K562 (cell line): ENCODE results near the gene LILRA6. TPM values are rescaled to one million over a fixed set of nuclear protein-coding genes. Genes with fewer than 3 reads are reported as not detected.

ENCODE experiments used
- CC2D1A ChIP-seq: fragments of 450-650 bp; IDR thresholded peaks from 2 replicates; pipeline ENCODE4 v1.6.1; 2017; ENCODE audit warnings: mild to moderate bottlenecking
- CEBPB ChIP-seq: fragments of 450-650 bp; IDR thresholded peaks from 2 replicates; pipeline ENCODE4 v1.6.1; 2016; ENCODE audit warnings: missing genetic modification characterization, missing compliant biosample characterization
- KLF10 ChIP-seq: fragments of 250-450 bp; sonication (Bioruptor Pico); IDR thresholded peaks from 2 replicates; pipeline ENCODE4 v1.6.1; 2021; ENCODE audit warnings: matching md5 sums
- PRMT5 ChIP-seq: sonication (generic); formaldehyde crosslinking; IDR thresholded peaks from 2 replicates; pipeline ENCODE4 v1.5.0; 2020; ENCODE audit warnings: missing genetic modification reagents
- RBM17 ChIP-seq: fragments of 200-400 bp; formaldehyde crosslinking; IDR thresholded peaks from 2 replicates; pipeline ENCODE4 v1.6.1; 2017; ENCODE audit warnings: low read depth, mild to moderate bottlenecking, low read length, borderline replicate concordance
- SIX5 ChIP-seq, 2 experiments: IDR thresholded peaks; 2 replicates each; pipeline ENCODE4 v1.6.1; 2011; ENCODE audit warnings: low read length in 2 of 2, borderline replicate concordance in 1 of 2, low read depth in 1 of 2, mild to moderate bottlenecking in 1 of 2, moderate library complexity in 1 of 2; ENCODE audit not compliant: insufficient read depth in 1 of 2
- SOX6 ChIP-seq: fragments of 450-650 bp; IDR thresholded peaks from 2 replicates; pipeline ENCODE4 v1.6.1; 2014; ENCODE audit warnings: mild to moderate bottlenecking
- ZFX ChIP-seq: sonication (generic); formaldehyde crosslinking; IDR thresholded peaks from 2 replicates; pipeline ENCODE4 v1.8.0; 2022; ENCODE audit warnings: mild to moderate bottlenecking, missing genetic modification reagents, moderate library complexity
- ZNF197 ChIP-seq: fragments of 200-800 bp; sonication (Bioruptor generic); IDR thresholded peaks from 2 replicates; pipeline ENCODE4 v1.6.1; 2016; ENCODE audit warnings: low read depth, missing genetic modification characterization, missing compliant biosample characterization
- ZNF41 ChIP-seq: fragments of 250-450 bp; sonication (Bioruptor Pico); conservative IDR thresholded peaks from 2 replicates; pipeline ENCODE4 v1.4.0; 2020; ENCODE audit warnings: mild to moderate bottlenecking
- ZNF766 ChIP-seq: fragments of 200-800 bp; sonication (Bioruptor generic); conservative IDR thresholded peaks from 2 replicates; pipeline ENCODE4 v1.6.1; 2016; ENCODE audit warnings: missing genetic modification characterization, missing compliant biosample characterization
- polyA plus RNA-seq, 8 experiments: library from polyadenylated mRNA; depleted of rRNA in 4 of 8; stranded (reverse) in 5 of 8; unstranded in 3 of 8; fragments of >200 nt; fragmentation: Nextera tagmentation in 2 of 8; fragmentation: Illumina TruSeq in 1 of 8; extraction: Ambion mirVana in 2 of 8; extraction: Trizol in 1 of 8; gene quantifications; 2 replicates each; pipeline versions ENCODE4 v1.2.1 to v1.2.3, GENCODE V29; 2011 to 2014; ENCODE audit warnings: inconsistent platforms in 1 of 8, missing spikeins in 1 of 8
- total RNA-seq, 7 experiments: library from RNA; depleted of rRNA in 6 of 7; stranded (reverse); fragments of >200 nt in 6 of 7; fragmentation: Illumina TruSeq in 2 of 7; extraction: Trizol in 2 of 7; gene quantifications; 2 replicates each; pipeline versions ENCODE4 v1.2.1 to v1.2.3, GENCODE V29; 2011 to 2021; ENCODE audit warnings: low replicate concordance in 1 of 7
- TF ChIP-seq, protein P1 (sequence below): fragments of 200-600 bp; sonication (generic); IDR thresholded peaks from one replicate; pipeline ENCODE4 v1.6.1; 2012; ENCODE audit warnings: mild to moderate bottlenecking, low read depth, low read length, inconsistent platforms
- TF ChIP-seq, protein P2 (sequence below): fragments of 450-650 bp; IDR thresholded peaks from 2 replicates; pipeline ENCODE4 v1.6.1; 2018; ENCODE audit warnings: mild to moderate bottlenecking, low read depth; ENCODE audit not compliant: partially characterized antibody

The LILRA6 gene
- total and polyA plus RNA-seq, 9 of the 15 experiments (the other 6 are each of a cell fraction or from before 2014, with no cell fraction given): 0.03 TPM; not detected in 8

DNA sequence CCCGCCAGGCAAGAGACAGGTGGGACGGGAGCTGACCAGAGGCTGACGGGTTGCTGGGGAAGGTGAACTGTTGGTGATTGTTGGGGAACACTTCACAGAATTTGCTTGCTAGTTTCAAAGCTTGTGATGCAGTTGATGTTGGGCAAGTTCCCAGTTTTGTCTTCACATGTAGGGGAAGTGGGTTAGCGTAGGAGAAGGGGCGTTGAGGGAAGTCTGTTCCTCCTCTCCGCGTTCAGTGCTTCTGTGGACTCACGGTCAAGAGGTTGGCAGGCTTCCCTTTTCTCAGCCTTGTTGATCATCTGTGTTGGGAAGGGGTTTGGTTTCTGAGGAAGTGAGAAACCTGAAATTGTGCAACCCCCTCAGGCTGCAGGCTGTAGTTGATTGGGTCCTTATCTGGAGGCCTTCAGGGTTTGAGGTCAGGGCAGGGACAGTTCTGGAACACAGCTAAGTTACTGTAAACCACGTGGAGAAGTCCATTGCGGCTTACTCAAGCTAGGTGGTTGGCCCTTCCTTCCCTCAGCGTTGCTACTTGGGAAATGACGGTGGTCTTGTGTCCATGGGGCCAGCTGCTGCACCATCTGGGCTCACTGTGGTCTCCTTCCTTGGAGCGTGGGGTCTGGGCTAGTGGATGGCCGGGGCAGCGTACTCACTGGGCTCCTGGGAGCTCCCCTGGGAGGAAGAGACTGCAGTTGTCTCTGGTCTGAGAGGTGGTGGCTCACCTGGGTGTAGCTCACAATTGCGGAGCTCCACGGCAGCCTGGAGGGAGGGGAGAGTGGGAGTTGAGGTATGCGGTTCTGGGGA, 34.4 kb downstream of the LILRA6 start (continued):
- TF ChIP-seq CC2D1A (peak; percentile 64; the same call in 1 of the 2 replicates), SOX6 (peak; percentile 91), RBM17 (no peak), PRMT5 (CRISPR knock-in tag) (no peak), ZNF41 (CRISPR knock-in tag) (0 out of 2 replicates have a peak, but pooled peaks have one; percentile 22), KLF10 (CRISPR knock-in tag) (peak; percentile 12; the same call in 1 of the 2 replicates), ZFX (peak; percentile 84), CEBPB (peak; percentile 100), SIX5 (IDR thresholded peaks at IDR 0.05; ENCODE audit: borderline replicate concordance in 1 of 2, insufficient read depth in 1 of 2, low read depth in 1 of 2, low read length in 2 of 2) (no peak), ZNF766 (peak; percentile 99), ZNF197 (no peak)
- TF ChIP-seq, protein P1, sequence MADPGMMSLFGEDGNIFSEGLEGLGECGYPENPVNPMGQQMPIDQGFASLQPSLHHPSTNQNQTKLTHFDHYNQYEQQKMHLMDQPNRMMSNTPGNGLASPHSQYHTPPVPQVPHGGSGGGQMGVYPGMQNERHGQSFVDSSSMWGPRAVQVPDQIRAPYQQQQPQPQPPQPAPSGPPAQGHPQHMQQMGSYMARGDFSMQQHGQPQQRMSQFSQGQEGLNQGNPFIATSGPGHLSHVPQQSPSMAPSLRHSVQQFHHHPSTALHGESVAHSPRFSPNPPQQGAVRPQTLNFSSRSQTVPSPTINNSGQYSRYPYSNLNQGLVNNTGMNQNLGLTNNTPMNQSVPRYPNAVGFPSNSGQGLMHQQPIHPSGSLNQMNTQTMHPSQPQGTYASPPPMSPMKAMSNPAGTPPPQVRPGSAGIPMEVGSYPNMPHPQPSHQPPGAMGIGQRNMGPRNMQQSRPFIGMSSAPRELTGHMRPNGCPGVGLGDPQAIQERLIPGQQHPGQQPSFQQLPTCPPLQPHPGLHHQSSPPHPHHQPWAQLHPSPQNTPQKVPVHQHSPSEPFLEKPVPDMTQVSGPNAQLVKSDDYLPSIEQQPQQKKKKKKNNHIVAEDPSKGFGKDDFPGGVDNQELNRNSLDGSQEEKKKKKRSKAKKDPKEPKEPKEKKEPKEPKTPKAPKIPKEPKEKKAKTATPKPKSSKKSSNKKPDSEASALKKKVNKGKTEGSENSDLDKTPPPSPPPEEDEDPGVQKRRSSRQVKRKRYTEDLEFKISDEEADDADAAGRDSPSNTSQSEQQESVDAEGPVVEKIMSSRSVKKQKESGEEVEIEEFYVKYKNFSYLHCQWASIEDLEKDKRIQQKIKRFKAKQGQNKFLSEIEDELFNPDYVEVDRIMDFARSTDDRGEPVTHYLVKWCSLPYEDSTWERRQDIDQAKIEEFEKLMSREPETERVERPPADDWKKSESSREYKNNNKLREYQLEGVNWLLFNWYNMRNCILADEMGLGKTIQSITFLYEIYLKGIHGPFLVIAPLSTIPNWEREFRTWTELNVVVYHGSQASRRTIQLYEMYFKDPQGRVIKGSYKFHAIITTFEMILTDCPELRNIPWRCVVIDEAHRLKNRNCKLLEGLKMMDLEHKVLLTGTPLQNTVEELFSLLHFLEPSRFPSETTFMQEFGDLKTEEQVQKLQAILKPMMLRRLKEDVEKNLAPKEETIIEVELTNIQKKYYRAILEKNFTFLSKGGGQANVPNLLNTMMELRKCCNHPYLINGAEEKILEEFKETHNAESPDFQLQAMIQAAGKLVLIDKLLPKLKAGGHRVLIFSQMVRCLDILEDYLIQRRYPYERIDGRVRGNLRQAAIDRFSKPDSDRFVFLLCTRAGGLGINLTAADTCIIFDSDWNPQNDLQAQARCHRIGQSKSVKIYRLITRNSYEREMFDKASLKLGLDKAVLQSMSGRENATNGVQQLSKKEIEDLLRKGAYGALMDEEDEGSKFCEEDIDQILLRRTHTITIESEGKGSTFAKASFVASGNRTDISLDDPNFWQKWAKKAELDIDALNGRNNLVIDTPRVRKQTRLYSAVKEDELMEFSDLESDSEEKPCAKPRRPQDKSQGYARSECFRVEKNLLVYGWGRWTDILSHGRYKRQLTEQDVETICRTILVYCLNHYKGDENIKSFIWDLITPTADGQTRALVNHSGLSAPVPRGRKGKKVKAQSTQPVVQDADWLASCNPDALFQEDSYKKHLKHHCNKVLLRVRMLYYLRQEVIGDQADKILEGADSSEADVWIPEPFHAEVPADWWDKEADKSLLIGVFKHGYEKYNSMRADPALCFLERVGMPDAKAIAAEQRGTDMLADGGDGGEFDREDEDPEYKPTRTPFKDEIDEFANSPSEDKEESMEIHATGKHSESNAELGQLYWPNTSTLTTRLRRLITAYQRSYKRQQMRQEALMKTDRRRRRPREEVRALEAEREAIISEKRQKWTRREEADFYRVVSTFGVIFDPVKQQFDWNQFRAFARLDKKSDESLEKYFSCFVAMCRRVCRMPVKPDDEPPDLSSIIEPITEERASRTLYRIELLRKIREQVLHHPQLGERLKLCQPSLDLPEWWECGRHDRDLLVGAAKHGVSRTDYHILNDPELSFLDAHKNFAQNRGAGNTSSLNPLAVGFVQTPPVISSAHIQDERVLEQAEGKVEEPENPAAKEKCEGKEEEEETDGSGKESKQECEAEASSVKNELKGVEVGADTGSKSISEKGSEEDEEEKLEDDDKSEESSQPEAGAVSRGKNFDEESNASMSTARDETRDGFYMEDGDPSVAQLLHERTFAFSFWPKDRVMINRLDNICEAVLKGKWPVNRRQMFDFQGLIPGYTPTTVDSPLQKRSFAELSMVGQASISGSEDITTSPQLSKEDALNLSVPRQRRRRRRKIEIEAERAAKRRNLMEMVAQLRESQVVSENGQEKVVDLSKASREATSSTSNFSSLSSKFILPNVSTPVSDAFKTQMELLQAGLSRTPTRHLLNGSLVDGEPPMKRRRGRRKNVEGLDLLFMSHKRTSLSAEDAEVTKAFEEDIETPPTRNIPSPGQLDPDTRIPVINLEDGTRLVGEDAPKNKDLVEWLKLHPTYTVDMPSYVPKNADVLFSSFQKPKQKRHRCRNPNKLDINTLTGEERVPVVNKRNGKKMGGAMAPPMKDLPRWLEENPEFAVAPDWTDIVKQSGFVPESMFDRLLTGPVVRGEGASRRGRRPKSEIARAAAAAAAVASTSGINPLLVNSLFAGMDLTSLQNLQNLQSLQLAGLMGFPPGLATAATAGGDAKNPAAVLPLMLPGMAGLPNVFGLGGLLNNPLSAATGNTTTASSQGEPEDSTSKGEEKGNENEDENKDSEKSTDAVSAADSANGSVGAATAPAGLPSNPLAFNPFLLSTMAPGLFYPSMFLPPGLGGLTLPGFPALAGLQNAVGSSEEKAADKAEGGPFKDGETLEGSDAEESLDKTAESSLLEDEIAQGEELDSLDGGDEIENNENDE: no peak
- TF ChIP-seq, protein P2, sequence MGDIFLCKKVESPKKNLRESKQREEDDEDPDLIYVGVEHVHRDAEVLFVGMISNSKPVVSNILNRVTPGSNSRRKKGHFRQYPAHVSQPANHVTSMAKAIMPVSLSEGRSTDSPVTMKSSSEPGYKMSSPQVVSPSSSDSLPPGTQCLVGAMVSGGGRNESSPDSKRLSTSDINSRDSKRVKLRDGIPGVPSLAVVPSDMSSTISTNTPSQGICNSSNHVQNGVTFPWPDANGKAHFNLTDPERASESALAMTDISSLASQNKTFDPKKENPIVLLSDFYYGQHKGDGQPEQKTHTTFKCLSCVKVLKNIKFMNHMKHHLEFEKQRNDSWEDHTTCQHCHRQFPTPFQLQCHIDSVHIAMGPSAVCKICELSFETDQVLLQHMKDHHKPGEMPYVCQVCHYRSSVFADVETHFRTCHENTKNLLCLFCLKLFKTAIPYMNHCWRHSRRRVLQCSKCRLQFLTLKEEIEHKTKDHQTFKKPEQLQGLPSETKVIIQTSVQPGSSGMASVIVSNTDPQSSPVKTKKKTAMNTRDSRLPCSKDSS: no peak
